HepG2 (cell line): ENCODE data around the gene ECT2. TPM values are rescaled to one million over a fixed set of nuclear protein-coding genes. Genes with fewer than 3 reads are reported as not detected.

ENCODE experiments used
- ATAC-seq: fragments of 200-7000 bp; cut with Tn5 transposase; 3 replicates; pipeline ENCODE4 v1.9.1; 2020; ENCODE audit warnings: mild to moderate bottlenecking, moderate library complexity
- BruUV-seq: library from RNA; stranded (reverse); fragments of 400-500 nt; replicated peaks from 2 replicates; lab custom pipeline; 2021; lab: Mats Ljungman, UMichigan
- CTCF ChIA-PET: fragments of 300-600 bp; formaldehyde crosslinking; extraction: SDS; loops from one replicate; lab custom pipeline; 2021; ENCODE audit warnings: low total read pairs, inconsistent platforms, low intra/inter-chr PET ratio; lab: Yijun Ruan, JAX
- POLR2A ChIA-PET: fragments of 350-600 bp; sonication (Branson Sonifier 250); formaldehyde crosslinking; loops from one replicate; lab custom pipeline; 2020; ENCODE audit warnings: antibody characterized with exemption, inconsistent platforms; lab: Yijun Ruan, JAX
- DNase-seq: peaks from one replicate; pipeline ENCODE4 v3.0.0-alpha.2; 2015; ENCODE audit warnings: low spot score
- FAIRE-seq: peaks from 3 replicates; lab custom pipeline; 2011; peaks lifted over from hg19 to GRCh38; lab: Jason Lieb, UNC
- H2AFZ ChIP-seq: one replicate; pipeline ENCODE4 v1.6.1; 2011; ENCODE audit warnings: low read length, inconsistent platforms
- H3K27ac ChIP-seq: fragments of 300-600 bp; 3 replicates; pipeline ENCODE4 v1.8.0; 2011; ENCODE audit warnings: mixed run types, mild to moderate bottlenecking, mixed read lengths, low read length, inconsistent platforms; ENCODE audit not compliant: insufficient read depth; ENCODE audit errors: extremely low read length
- H3K27me3 ChIP-seq, 2 experiments: fragments of 200-600 bp in 1 of 2; 2 replicates in 1 of 2; 3 replicates in 1 of 2; pipeline versions ENCODE4 v1.6.0 to v1.8.0; 2011; ENCODE audit warnings: low read length in 2 of 2, mild to moderate bottlenecking in 2 of 2, moderate library complexity in 2 of 2, inconsistent platforms in 1 of 2; ENCODE audit not compliant: insufficient read depth in 2 of 2, control insufficient read depth in 1 of 2
- H3K36me3 ChIP-seq, 2 experiments: fragments of 200-600 bp in 1 of 2; replicated peaks in 1 of 2; 2 replicates in 1 of 2; 3 replicates in 1 of 2; pipeline versions ENCODE4 v1.5.1 to v1.8.0; 2011; ENCODE audit warnings: low read length in 2 of 2, inconsistent platforms in 1 of 2; ENCODE audit not compliant: insufficient read depth in 2 of 2, control insufficient read depth in 1 of 2
- H3K4me1 ChIP-seq: 2 replicates; pipeline ENCODE4 v1.5.1; 2012; ENCODE audit warnings: low read length, inconsistent platforms; ENCODE audit not compliant: insufficient read depth
- H3K4me2 ChIP-seq: 2 replicates; pipeline ENCODE4 v1.6.0; 2011; ENCODE audit warnings: low read depth, low read length, inconsistent platforms
- H3K4me3 ChIP-seq, 3 experiments: fragments of 200-600 bp in 1 of 3; sonication (generic), shearing (Covaris generic) in 1 of 3; replicated peaks in 1 of 3; 2 replicates each; pipeline ENCODE4 v1.5.1; 2011 to 2016; ENCODE audit warnings: low read length in 3 of 3, inconsistent platforms in 2 of 3, low read depth in 2 of 3, mild to moderate bottlenecking in 2 of 3, control low read depth in 1 of 3, mixed read lengths in 1 of 3; ENCODE audit not compliant: insufficient read depth in 1 of 3
- H3K79me2 ChIP-seq: one replicate; pipeline ENCODE4 v1.6.1; 2011; ENCODE audit warnings: low read length, inconsistent platforms; ENCODE audit not compliant: insufficient read depth
- H3K9ac ChIP-seq: 2 replicates; pipeline ENCODE4 v1.6.0; 2011; ENCODE audit warnings: mild to moderate bottlenecking, low read depth, low read length, inconsistent platforms; ENCODE audit not compliant: insufficient read depth
- H3K9me3 ChIP-seq: 2 replicates; pipeline ENCODE4 v1.5.1; 2012; ENCODE audit warnings: mild to moderate bottlenecking, low read length
- H4K20me1 ChIP-seq: 2 replicates; pipeline ENCODE4 v1.6.0; 2011; ENCODE audit warnings: inconsistent platforms, mild to moderate bottlenecking, low read length, moderate library complexity; ENCODE audit not compliant: insufficient read depth
- AGO2 ChIP-seq: fragments of 200-400 bp; formaldehyde crosslinking; optimal IDR thresholded peaks from 2 replicates; pipeline ENCODE3; 2017; ENCODE audit warnings: mild to moderate bottlenecking, low read depth, low read length, moderate library complexity
- CTCF ChIP-seq: sonication (generic); formaldehyde crosslinking; IDR thresholded peaks from 2 replicates; pipeline ENCODE4 v1.5.0; 2020; ENCODE audit warnings: mild to moderate bottlenecking, missing genetic modification reagents, moderate library complexity
- FOXJ3 ChIP-seq: sonication (generic); formaldehyde crosslinking; IDR thresholded peaks from 2 replicates; pipeline ENCODE4 v1.4.0; 2020; ENCODE audit warnings: missing genetic modification reagents, mild to moderate bottlenecking, borderline replicate concordance
- FOXP1 ChIP-seq, 2 experiments: fragments of 450-650 bp in 1 of 2; IDR thresholded peaks; 2 replicates each; pipeline ENCODE4 v1.6.1; 2017 to 2018; ENCODE audit warnings: antibody characterized with exemption in 1 of 2
- NAIF1 ChIP-seq: sonication (generic); formaldehyde crosslinking; IDR thresholded peaks from 2 replicates; pipeline ENCODE4 v1.5.0; 2020; ENCODE audit warnings: mild to moderate bottlenecking, missing genetic modification reagents, borderline replicate concordance
- NFKBIZ ChIP-seq: IDR thresholded peaks from 2 replicates; pipeline ENCODE4 v1.6.1; 2018; ENCODE audit warnings: missing genetic modification reagents, missing compliant biosample characterization
- POLR2A ChIP-seq, 2 experiments: IDR thresholded peaks; 2 replicates each; pipeline ENCODE4 v1.6.1; 2011; ENCODE audit warnings: low read depth in 2 of 2, low read length in 2 of 2, mild to moderate bottlenecking in 1 of 2, moderate library complexity in 1 of 2; ENCODE audit not compliant: insufficient read depth in 1 of 2
- PRDM10 ChIP-seq: sonication (generic); formaldehyde crosslinking; IDR thresholded peaks from 2 replicates; pipeline ENCODE4 v1.4.0; 2020; ENCODE audit warnings: low read depth, missing genetic modification reagents
- RXRA ChIP-seq: sonication (generic); formaldehyde crosslinking; IDR thresholded peaks from 2 replicates; pipeline ENCODE4 v1.5.1; 2020; ENCODE audit warnings: missing genetic modification reagents
- SIX4 ChIP-seq: sonication (generic); formaldehyde crosslinking; IDR thresholded peaks from 2 replicates; pipeline ENCODE4 v1.4.0; 2020; ENCODE audit warnings: missing genetic modification reagents
- SKI ChIP-seq: fragments of 450-650 bp; IDR thresholded peaks from one replicate; pipeline ENCODE4 v1.6.1; 2018; ENCODE audit warnings: mild to moderate bottlenecking; ENCODE audit not compliant: partially characterized antibody
- STAG1 ChIP-seq: sonication (generic); formaldehyde crosslinking; IDR thresholded peaks from 2 replicates; pipeline ENCODE4 v1.4.0; 2020; ENCODE audit warnings: missing genetic modification reagents
- TBL1XR1 ChIP-seq: fragments of 150-350 bp; IDR thresholded peaks from 2 replicates; pipeline ENCODE4 v1.6.1; 2014; ENCODE audit warnings: borderline replicate concordance, low read length; ENCODE audit not compliant: partially characterized antibody
- ZNF780A ChIP-seq: sonication (generic); formaldehyde crosslinking; IDR thresholded peaks from 2 replicates; pipeline ENCODE4 v1.8.0; 2022; ENCODE audit warnings: mild to moderate bottlenecking, missing genetic modification reagents, moderate library complexity
- WGBS: methylation state at CpG from one replicate; pipeline ENCODE4 v1.1.6; 2017; ENCODE audit warnings: low lambda C conversion rate; 5-methylcytosine and 5-hydroxymethylcytosine counted together
- in situ Hi-C: cut with HindIII; loops from 2 replicates; pipeline ENCODE4 v1.10.0; 2017; ENCODE audit warnings: low pct_unique_long_range_greater_than_20kb; ENCODE audit not compliant: extremely low pct_ligation_motif_present
- intact Hi-C: fragments of 100-400 bp; cut with micrococcal nuclease; formaldehyde crosslinking; loops from one replicate; pipeline ENCODE4 v1.10.0; 2022; ENCODE audit not compliant: unreplicated experiment
- polyA plus RNA-seq, 8 experiments: library from polyadenylated mRNA; depleted of rRNA in 3 of 8; stranded (reverse) in 7 of 8; unstranded in 1 of 8; fragments of >200 nt; fragmentation: Illumina TruSeq in 4 of 8; extraction: Trizol in 4 of 8; gene quantifications; 2 replicates each; pipeline versions ENCODE4 v1.2.1 to v1.2.3, GENCODE V29; 2011 to 2016; ENCODE audit warnings: low read depth in 4 of 8, missing spikeins in 1 of 8, mixed read lengths in 1 of 8; ENCODE audit not compliant: insufficient read depth in 1 of 8
- total RNA-seq, 5 experiments: library from RNA; depleted of rRNA; stranded (reverse); fragments of >200 nt; fragmentation: Illumina TruSeq; extraction: Trizol; gene quantifications; 2 replicates each; pipeline ENCODE4 v1.2.3, GENCODE V29; 2016; ENCODE audit warnings: low read depth in 1 of 5

The ECT2 gene
- total and polyA plus RNA-seq, 2 of the 13 experiments (the other 11 are each of a cell fraction or from before 2014, with no cell fraction given): 21.6 to 52.0 TPM

- no peaks in the 10 kb centered on the region for H3K27me3 ChIP-seq
- ChIA-PET CTCF (no interaction called here), POLR2A (no interaction called here)
- no peak overlapping the region for H3K4me2 ChIP-seq
- ATAC-seq: peak; percentile 80
- 7% methylated on average over 6 of the region's 6 CpGs for WGBS
- no peak overlapping the region for H3K27ac ChIP-seq
- no peaks in the 10 kb centered on the region for H3K36me3 ChIP-seq
- H3K9ac ChIP-seq: no peak overlapping the region
- H4K20me1 ChIP-seq: no peaks in the 10 kb centered on the region; the same call in 1 of the 2 replicates
- no TSS peak for BruUV-seq
- H3K4me3 ChIP-seq: no peak overlapping the region
- H3K4me1 ChIP-seq: no peaks in the 10 kb centered on the region
- in situ Hi-C loops (loop anchor here (10.0 kb wide), 1 partner anchor 208 kb away; no protein-coding TSS in a partner anchor), intact Hi-C loops (loop anchor here (5.0 kb wide), 1 partner anchor 211 kb away; no protein-coding TSS in a partner anchor)
- peak; percentile 35 for DNase-seq
- no peak for FAIRE-seq
- no peaks in the 10 kb centered on the region for H3K9me3 ChIP-seq
- no peaks in the 10 kb centered on the region for H3K79me2 ChIP-seq
- TF ChIP-seq FOXJ3 (no peak), ZNF780A (CRISPR knock-in tag) (no peak), STAG1 (CRISPR knock-in tag) (peak; percentile 51), TBL1XR1 (no peak), SKI (no peak), CTCF (CRISPR knock-in tag) (peak; percentile 57), POLR2A (IDR thresholded peaks at IDR 0.05; ENCODE audit: insufficient read depth in 1 of 2, low read depth in 2 of 2, low read length in 2 of 2) (no peak), FOXP1 (IDR thresholded peaks at IDR 0.05) (no peak), FOXP1 (CRISPR knock-in tag; IDR thresholded peaks at IDR 0.05) (no peak), AGO2 (no peak), NAIF1 (CRISPR knock-in tag) (no peak), SIX4 (CRISPR knock-in tag) (no peak), PRDM10 (no peak), NFKBIZ (CRISPR knock-in tag) (no peak), RXRA (CRISPR knock-in tag) (no peak)
- no peak overlapping the region for H2AFZ ChIP-seq
Measured at GRCh38 chr3:172836390-172836997, 86.0 kb downstream of the ECT2 start.
